ENCODE results near the gene TCEA3. TPM values are rescaled to one million over a fixed set of nuclear protein-coding genes. Genes with fewer than 3 reads are reported as not detected.
"Not testable (repeated sequence)": the region's sequence is repeated elsewhere in the genome, so short reads cannot be mapped to it uniquely, and the experiment has no call there.

The TCEA3 gene
- total RNA-seq, 1 experiment from 2014 or later = 1.5 TPM

- BruUV-seq (replicated peaks) = no TSS peak
- TF ChIP-seq CTCF (IDR thresholded peaks at IDR 0.05; ENCODE audit: unreplicated experiment) = no peak
- POLR2A ChIA-PET = interaction anchor here (1.4 to 2.6 kb wide), 3 partner anchors 13 to 36 kb away, joined by 4 to 12 read pairs (median 5); partner anchors contain the start of gene HNRNPR
- H3K36me3 Mint-ChIP-seq (ENCODE audit: insufficient read depth, unreplicated experiment) = no peaks in the 10 kb centered on the region
- CTCF ChIA-PET = interaction anchor here (2.6 kb wide), 1 partner anchor 23 kb away, joined by 15 read pairs; no protein-coding TSS in a partner anchor
- no peak for DNase-seq (ENCODE audit: unreplicated experiment)
- no peak overlapping the region for H3K4me3 Mint-ChIP-seq (ENCODE audit: unreplicated experiment)
- no peaks in the 10 kb centered on the region for H3K27me3 Mint-ChIP-seq (ENCODE audit: insufficient read depth, unreplicated experiment)
- H3K4me1 Mint-ChIP-seq (ENCODE audit: insufficient read depth, unreplicated experiment) = peaks cover 26% of the 10 kb centered on the region
- intact Hi-C loops (cut with micrococcal nuclease) = no loop called here
- H3K27ac Mint-ChIP-seq (ENCODE audit: low read depth, unreplicated experiment) = peak overlapping the region; percentile 39
- H3K9me3 Mint-ChIP-seq (ENCODE audit: unreplicated experiment) = no peaks in the 10 kb centered on the region
Measured at GRCh38 chr1:23380719-23381118, 43.8 kb downstream of the TCEA3 start.

DNA sequence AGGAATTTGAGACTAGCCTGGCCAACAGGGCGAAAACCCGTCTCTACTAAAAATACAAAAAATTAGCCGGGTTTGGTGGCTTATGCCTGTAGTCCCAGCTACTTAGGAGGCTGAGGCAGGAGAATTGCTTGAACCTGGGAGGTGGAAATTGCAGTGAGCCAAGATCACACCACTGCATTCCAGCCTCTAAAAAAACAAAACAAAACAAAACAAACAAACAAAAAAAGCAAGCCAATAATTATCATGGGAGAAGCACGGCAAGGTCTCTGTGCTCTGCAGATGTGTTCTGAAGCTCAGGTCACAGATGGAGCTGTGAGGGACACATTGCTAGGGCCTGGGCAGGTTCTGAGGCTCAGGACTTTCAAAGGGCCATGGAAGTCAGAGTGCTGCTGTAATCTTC, 44.3 kb downstream of the TCEA3 start:
- BruUV-seq (replicated peaks); intact Hi-C loops (cut with micrococcal nuclease); H3K27me3 Mint-ChIP-seq (ENCODE audit: insufficient read depth, unreplicated experiment); DNase-seq (ENCODE audit: unreplicated experiment); H3K36me3 Mint-ChIP-seq (ENCODE audit: insufficient read depth, unreplicated experiment); H3K27ac Mint-ChIP-seq (ENCODE audit: low read depth, unreplicated experiment); H3K4me3 Mint-ChIP-seq (ENCODE audit: unreplicated experiment); H3K9me3 Mint-ChIP-seq (ENCODE audit: unreplicated experiment): not testable (repeated sequence)
- POLR2A ChIA-PET = interaction anchor here (0.8 to 2.6 kb wide), 4 partner anchors 13 to 61 kb away, joined by 3 to 12 read pairs (median 4); partner anchors contain the start of gene HNRNPR
- CTCF ChIA-PET = interaction anchor here (0.6 to 2.6 kb wide), 2 partner anchors 23 to 197 kb away, joined by 3 to 15 read pairs; no protein-coding TSS in a partner anchor
- H3K4me1 Mint-ChIP-seq (ENCODE audit: insufficient read depth, unreplicated experiment) = peaks cover 26% of the 10 kb centered on the region

DNA sequence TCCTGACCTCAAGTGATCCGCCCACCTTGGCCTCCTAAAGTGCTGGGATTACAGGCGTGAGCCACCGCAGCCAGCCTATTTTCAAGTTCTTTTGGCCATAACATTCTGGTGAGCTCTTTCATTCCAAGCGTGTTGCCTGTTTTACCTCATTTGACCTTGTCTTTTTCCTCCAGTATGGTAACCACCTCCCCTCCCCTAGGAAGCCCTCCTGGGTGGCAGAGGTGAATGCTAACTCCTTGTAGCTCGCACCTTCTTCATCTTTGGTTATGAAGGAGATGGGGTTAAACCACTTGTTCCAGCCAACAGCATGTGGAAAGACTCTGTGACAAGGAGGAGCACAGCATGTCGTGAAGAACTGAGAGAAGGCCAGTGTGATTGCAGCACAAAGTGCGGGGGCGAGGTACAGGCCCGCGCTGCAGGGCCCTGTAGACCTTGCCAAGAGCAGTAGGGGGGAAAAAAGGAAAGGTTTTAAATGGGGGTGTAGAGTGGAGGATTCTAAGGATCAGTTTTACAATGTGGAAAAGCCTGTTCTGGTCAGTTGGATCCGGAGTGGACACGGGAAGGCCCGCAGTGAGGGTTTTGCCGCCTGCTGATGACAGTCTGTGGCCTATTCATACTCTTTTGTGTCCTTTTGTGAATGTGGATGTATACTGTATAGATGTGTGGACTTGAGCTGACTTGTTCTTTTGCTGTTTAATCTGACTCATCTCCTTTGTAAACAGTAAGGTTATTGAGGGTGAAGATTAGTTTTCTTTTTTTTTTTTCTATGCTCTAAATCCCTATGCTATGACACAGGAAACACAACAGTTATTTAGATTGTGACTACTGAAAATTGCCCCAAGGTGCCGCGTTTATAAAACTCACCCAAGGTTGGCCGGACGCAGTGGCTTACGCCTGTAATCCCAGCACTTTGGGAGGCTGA, 47.4 kb downstream of the TCEA3 start:
- H3K27ac Mint-ChIP-seq (ENCODE audit: low read depth, unreplicated experiment) = peak overlapping the region; percentile 87
- TF ChIP-seq CTCF (IDR thresholded peaks at IDR 0.05; ENCODE audit: unreplicated experiment) = no peak
- ChIA-PET CTCF (interaction anchor here (0.5 to 1.0 kb wide), 5 partner anchors 9 to 173 kb away, joined by 3 to 6 read pairs (median 3); no protein-coding TSS in a partner anchor), POLR2A (interaction anchor here (0.7 to 12.3 kb wide), 11 partner anchors 8 to 357 kb away, joined by 3 to 247 read pairs (median 4); partner anchors contain the start of gene HNRNPR)
- peak; percentile 89 for DNase-seq (ENCODE audit: unreplicated experiment)
- intact Hi-C loops (cut with micrococcal nuclease) = loop anchor here (2.0 kb wide), 1 partner anchor 28 kb away; no protein-coding TSS in a partner anchor
- H3K27me3 Mint-ChIP-seq (ENCODE audit: insufficient read depth, unreplicated experiment) = no peaks in the 10 kb centered on the region
- no peaks in the 10 kb centered on the region for H3K9me3 Mint-ChIP-seq (ENCODE audit: unreplicated experiment)
- peaks cover 6% of the 10 kb centered on the region for H3K36me3 Mint-ChIP-seq (ENCODE audit: insufficient read depth, unreplicated experiment)
- peaks cover 15% of the 10 kb centered on the region for H3K4me1 Mint-ChIP-seq (ENCODE audit: insufficient read depth, unreplicated experiment)
- peak overlapping the region; percentile 11 for H3K4me3 Mint-ChIP-seq (ENCODE audit: unreplicated experiment)
- no TSS peak for BruUV-seq (replicated peaks)

- H3K27me3 Mint-ChIP-seq (ENCODE audit: insufficient read depth, unreplicated experiment); DNase-seq (ENCODE audit: unreplicated experiment); H3K36me3 Mint-ChIP-seq (ENCODE audit: insufficient read depth, unreplicated experiment); BruUV-seq (replicated peaks); H3K4me3 Mint-ChIP-seq (ENCODE audit: unreplicated experiment); H3K27ac Mint-ChIP-seq (ENCODE audit: low read depth, unreplicated experiment); H3K9me3 Mint-ChIP-seq (ENCODE audit: unreplicated experiment); intact Hi-C loops (cut with micrococcal nuclease): not testable (repeated sequence)
- ChIA-PET POLR2A (interaction anchor here (0.6 to 12.3 kb wide), 4 partner anchors 28 to 281 kb away, joined by 3 to 247 read pairs (median 4); partner anchors contain the start of gene HNRNPR), CTCF (interaction anchor here (1.2 kb wide), 1 partner anchor 165 kb away, joined by 4 read pairs; no protein-coding TSS in a partner anchor)
- H3K4me1 Mint-ChIP-seq (ENCODE audit: insufficient read depth, unreplicated experiment) = peaks cover 34% of the 10 kb centered on the region
Measured at GRCh38 chr1:23374079-23374735, 50.3 kb downstream of the TCEA3 start.
